Esophagus mucosa (tissue), 1 donor: ENCODE results near the gene FANCD2OS. TPM values are rescaled to one million over a fixed set of nuclear protein-coding genes. Genes with fewer than 3 reads are reported as not detected.
A peak's percentile ranks its signal among the peaks of the same experiment; 100 is the strongest.
"Not testable (repeated sequence)": the region's sequence is repeated elsewhere in the genome, so short reads cannot be mapped to it uniquely, and the experiment has no call there.

Experiments used
- ATAC-seq: fragments of 200-7000 bp; cut with Tn5 transposase; one replicate; pipeline ENCODE4 v1.9.1; 2020
- total RNA-seq: library from RNA; stranded (reverse); gene quantifications from one replicate; pipeline ENCODE4 v1.2.4, GENCODE V29; 2023
- donor health status: DM: yes; HTN: yes; CAD: no.

FANCD2OS gene
- total RNA-seq, 1 donor from 2014 or later = not detected

- ATAC-seq = not testable (repeated sequence)
These were observed 16.7 kb downstream of the FANCD2OS start for GRCh38 chr3:10091387-10091786.

GRCh38 chr3:10090774-10091173 is 17.3 kb downstream of the FANCD2OS start:
- not testable (repeated sequence) for ATAC-seq

GRCh38 chr3:10090179-10090578 is 17.9 kb downstream of the FANCD2OS start:
- no peak for ATAC-seq

DNA sequence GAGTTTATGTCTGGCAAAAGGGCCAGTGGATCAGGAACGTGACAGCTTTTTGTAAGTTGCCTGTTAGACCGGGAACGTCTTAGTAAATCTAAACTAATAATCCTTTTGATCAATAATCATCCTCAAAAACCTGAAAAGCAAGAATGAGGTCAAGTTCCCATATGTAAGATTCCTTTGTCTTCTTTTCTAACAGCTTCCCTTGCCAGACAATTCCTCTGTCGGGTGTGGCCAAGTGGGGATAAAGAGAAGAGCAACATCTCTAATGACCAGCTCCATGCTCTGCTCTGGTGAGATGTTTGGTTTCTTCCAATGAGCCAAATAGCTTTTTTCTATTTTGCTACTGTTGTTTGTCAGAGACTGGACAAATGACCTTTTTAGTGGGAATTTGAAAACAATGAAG is 19.8 kb downstream of the FANCD2OS start:
- ATAC-seq = peak; percentile 41

GRCh38 chr3:10085738-10086137 is 22.3 kb downstream of the FANCD2OS start:
- peak; percentile 87 for ATAC-seq

DNA sequence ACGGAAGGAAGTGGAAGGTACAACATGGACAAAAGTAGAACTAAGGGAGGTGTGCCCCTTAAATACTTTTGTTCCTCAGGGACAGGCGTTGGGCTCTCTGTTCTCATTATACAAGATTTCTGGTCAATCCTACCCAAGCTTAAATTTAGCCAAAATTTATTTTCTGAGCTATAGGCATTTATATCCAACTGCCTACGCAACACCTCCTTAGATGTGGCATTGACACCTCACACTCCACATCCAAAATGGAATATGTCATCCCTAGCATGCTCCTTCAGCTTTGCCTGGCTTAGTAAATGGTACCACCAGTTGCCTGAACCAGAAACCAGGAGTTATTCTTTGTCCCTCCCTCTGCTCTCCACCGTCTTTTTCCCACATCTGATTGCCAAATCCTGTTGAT is 26.2 kb downstream of the FANCD2OS start:
- ATAC-seq = no peak

DNA sequence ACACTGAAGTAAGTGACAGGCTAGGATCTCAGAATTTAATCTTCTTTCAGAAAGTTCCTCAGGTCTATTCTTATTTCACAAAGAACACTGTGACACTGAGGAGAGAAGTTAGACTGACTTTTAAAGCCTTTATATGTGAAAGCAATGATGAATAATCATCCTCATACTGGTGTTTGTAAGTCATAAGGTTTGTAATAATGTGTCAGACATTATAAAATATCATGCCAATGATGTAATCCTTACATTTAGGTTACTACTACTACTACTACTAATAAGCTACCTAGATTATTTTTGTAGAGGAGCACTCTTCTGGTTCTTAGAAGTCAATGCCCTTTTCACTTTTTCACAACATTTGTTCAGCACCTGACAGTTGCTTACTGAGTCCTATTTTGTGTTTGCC is 33.4 kb downstream of the FANCD2OS start:
- ATAC-seq = no peak

GRCh38 chr3:10070077-10070476 is 38.0 kb downstream of the FANCD2OS start:
- ATAC-seq = not testable (repeated sequence)

DNA sequence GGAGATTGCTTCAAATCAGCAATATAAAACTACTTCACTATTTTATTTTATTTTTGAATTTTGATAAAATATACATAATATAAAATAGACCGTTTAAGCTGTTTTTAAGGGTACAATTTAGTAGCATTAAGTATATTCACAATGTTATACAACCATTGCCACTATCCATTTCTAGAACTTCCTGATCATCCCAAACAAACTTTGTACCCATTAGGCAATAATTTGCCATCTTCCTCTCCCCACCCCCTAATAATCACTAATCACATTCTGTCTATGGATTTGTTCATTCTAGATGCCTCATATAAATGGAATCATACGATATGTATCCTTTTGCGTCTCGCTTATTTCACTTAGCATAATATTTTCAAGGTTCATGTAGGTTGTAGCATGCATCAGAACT is 53.0 kb downstream of the FANCD2OS start:
- ATAC-seq = no peak

Other genes starting within 250 kb of the FANCD2OS start
- not detected for gene CIDEC, start 228.0 kb downstream of the FANCD2OS start, total RNA-seq
- gene JAGN1, start 217.6 kb downstream of the FANCD2OS start, total RNA-seq = 18.4 TPM
- 12.9 TPM for gene IL17RE, start 205.4 kb downstream of the FANCD2OS start, total RNA-seq
- 26.6 TPM for gene IL17RC, start 191.2 kb downstream of the FANCD2OS start, total RNA-seq
- 4.6 TPM for gene CRELD1, start 174.4 kb downstream of the FANCD2OS start, total RNA-seq
- 0.56 TPM for gene PRRT3, start 155.8 kb downstream of the FANCD2OS start, total RNA-seq
- 54.8 TPM for gene EMC3, start 121.4 kb downstream of the FANCD2OS start, total RNA-seq
- gene FANCD2, start 81.8 kb downstream of the FANCD2OS start, total RNA-seq = 12.5 TPM
- gene BRK1, start 7.4 kb upstream of the FANCD2OS start, total RNA-seq = 108 TPM
- 22.0 TPM for gene VHL, start 33.5 kb upstream of the FANCD2OS start, total RNA-seq
- 6.0 TPM for gene IRAK2, start 56.7 kb upstream of the FANCD2OS start, total RNA-seq
- gene TATDN2, start 140.2 kb upstream of the FANCD2OS start, total RNA-seq = 16.9 TPM
- gene GHRL, start 184.7 kb upstream of the FANCD2OS start, total RNA-seq = 0.76 TPM
- gene SEC13, start 212.9 kb upstream of the FANCD2OS start, total RNA-seq = 77.4 TPM